ENCODE results near the gene DHFR. TPM values are rescaled to one million over a fixed set of nuclear protein-coding genes. Genes with fewer than 3 reads are reported as not detected.
A peak's percentile ranks its signal among the peaks of the same experiment; 100 is the strongest.
"Not testable (repeated sequence)": the region's sequence is repeated elsewhere in the genome, so short reads cannot be mapped to it uniquely, and the experiment has no call there.

Gene DHFR
- total RNA-seq = 13.6 and 40.4 TPM in 2 replicates

- DNase-seq = peak; percentile 91
These were observed at the start of gene DHFR, which contains the start of gene MSH3 for GRCh38 chr5:80654391-80655230. TSS of gene DHFR (minus strand) at chr5:80654983. CDS start at chr5:80654489, 494 bp downstream. TSS of gene MSH3 (plus strand) at chr5:80654652. CDS start at chr5:80654728, 76 bp downstream.

GRCh38 chr5:80704221-80704620, 49.4 kb upstream of the DHFR start:
- DNase-seq = no peak

DNA sequence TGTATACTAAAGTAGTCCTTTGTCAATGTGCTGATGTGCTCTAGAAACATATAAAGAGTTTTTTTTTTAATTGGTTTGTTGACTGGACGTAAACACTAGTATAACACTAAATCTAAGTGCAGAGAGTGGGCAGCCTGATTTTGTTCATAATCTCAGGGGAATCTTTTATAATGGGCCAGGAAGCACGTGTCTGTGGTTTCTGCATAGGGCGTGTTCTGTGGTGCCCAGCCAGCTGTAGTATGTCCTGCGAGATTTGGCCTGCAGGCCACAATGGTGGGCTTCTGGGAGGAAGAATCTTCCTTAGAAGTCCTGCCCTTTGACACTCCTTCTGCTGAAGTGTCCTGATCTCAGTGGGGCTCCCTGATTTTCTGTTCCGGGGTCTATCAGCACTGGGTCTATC, 49.0 kb upstream of the DHFR start:
- no peak for DNase-seq

- DNase-seq = no peak
These were observed 48.5 kb upstream of the DHFR start for GRCh38 chr5:80703291-80703690.

GRCh38 chr5:80701597-80701996, 46.8 kb upstream of the DHFR start:
- no peak for DNase-seq

- DNase-seq = no peak
These were observed 43.6 kb upstream of the DHFR start for GRCh38 chr5:80698369-80698768.

GRCh38 chr5:80697100-80697499, 42.3 kb upstream of the DHFR start:
- no peak for DNase-seq

DNA sequence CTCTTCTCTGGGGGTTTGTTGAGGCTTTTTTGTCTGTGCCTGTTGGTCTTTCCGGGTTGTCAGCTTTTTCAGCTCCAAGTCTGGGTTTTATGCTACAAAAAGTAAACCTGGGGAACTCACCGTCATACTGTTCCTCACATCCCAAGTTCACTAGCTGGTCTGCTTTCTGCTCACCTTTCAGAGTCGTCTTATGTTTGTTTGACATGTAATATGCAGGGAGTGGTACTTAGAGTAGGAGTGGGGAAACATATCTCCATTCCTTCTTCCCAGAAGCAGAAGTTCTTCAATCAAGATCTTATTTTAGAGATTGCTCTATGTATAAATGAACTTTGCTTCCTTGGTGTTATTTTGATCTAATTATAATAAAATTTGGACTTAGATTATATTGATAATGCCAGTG, 41.7 kb upstream of the DHFR start:
- no peak for DNase-seq

- no peak for DNase-seq
These were observed 40.9 kb upstream of the DHFR start for GRCh38 chr5:80695666-80696065.

DNA sequence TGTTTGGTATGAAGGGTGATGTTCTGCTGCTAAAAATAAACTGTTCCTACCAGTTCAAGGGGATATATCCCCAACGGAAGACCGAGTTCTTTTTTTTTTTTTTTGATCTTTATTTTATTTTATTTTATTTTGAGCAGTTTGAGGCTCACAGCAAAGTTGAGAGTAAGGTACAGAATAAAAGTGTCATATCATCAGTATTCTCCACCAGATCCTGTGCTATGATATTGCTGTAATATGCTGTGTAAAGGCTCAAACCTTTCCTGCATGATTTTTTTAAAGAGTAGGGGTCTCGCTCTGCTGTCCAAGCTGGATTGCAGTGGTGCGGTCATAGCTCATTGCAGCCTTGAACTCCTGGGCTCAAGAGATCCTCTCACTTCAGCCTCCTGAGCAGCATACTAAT, 34.8 kb upstream of the DHFR start:
- no peak for DNase-seq

DNA sequence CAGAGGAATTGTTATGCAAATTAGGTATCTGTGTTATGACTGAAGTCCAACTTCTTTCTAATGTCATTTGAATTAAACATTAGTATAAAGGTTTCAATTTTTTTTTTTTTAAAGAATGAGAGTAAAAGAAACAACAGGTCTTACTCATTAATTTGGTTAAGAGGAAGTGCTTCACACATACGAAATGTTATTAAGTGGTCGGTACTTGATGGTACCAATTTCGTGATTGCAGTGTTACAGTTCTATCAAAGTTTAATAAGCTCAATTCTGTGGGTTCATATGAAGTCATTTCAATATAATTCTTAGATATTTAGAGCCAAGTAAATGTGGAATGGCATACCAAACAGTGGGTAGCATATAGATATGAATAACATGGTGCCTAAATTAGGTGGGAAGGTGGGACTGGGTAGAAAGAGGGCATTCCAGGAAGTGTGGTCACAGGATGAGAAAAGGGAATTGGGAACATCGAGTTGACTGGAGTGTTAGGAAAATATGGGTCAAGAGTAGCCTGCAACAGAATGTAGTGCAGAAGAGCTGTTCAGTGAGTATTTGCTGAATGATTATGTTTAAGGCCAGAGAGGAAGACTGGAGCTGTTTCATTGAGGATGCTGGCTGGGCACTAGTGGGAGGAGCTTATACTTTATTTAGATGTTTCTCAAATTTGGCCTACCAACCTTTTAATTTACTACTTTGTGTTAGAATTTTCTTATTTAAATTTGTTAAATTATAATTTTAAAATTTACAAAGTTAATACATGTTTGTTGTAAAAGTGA, 34.1 kb upstream of the DHFR start:
- no peak for DNase-seq

GRCh38 chr5:80686757-80687156, 32.0 kb upstream of the DHFR start:
- DNase-seq = peak; percentile 43

DNA sequence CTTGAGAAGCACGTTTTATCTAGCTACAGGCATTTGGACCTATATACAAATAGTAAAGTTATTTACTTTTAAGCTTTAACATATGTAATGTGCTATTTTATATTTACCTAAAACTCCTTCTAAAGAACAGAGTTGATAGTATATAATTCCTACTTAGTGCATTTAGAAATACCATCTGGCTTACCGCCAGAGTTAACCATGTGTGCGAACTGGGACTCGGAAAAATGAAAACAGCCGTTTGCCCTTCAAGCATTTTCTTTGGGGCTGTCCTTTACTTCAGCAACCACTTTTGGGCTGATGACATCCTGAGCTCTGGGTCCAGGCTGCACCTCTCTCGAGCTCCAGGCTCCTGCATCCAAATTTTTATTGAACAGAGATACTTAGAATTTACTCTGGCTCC, 21.9 kb upstream of the DHFR start:
- no peak for DNase-seq

DNA sequence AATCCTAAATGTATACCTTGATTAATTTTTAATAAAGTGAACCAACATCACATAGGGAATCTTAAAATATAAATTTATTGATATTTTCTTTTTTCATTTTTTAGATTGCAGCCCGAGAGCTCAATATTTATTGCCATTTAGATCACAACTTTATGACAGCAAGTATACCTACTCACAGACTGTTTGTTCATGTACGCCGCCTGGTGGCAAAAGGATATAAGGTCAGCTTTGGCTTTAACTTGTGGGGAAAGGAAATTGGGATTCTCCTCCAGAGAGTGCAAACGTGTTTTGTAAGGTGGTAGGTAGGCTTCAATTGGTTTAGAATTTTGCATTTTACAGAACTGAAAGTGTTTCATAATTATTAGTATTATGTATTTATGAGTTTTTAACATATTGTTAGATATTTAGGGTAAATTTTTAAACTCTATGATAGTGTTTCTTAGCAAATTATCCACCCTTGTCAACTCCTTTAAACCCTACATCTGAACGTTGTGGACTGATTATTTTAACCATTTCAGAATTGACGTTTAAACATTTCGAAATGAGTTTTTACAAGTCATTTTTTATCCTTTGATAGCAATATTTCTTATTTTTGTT, 17.5 kb upstream of the DHFR start:
- peak; percentile 86 for DNase-seq

DNA sequence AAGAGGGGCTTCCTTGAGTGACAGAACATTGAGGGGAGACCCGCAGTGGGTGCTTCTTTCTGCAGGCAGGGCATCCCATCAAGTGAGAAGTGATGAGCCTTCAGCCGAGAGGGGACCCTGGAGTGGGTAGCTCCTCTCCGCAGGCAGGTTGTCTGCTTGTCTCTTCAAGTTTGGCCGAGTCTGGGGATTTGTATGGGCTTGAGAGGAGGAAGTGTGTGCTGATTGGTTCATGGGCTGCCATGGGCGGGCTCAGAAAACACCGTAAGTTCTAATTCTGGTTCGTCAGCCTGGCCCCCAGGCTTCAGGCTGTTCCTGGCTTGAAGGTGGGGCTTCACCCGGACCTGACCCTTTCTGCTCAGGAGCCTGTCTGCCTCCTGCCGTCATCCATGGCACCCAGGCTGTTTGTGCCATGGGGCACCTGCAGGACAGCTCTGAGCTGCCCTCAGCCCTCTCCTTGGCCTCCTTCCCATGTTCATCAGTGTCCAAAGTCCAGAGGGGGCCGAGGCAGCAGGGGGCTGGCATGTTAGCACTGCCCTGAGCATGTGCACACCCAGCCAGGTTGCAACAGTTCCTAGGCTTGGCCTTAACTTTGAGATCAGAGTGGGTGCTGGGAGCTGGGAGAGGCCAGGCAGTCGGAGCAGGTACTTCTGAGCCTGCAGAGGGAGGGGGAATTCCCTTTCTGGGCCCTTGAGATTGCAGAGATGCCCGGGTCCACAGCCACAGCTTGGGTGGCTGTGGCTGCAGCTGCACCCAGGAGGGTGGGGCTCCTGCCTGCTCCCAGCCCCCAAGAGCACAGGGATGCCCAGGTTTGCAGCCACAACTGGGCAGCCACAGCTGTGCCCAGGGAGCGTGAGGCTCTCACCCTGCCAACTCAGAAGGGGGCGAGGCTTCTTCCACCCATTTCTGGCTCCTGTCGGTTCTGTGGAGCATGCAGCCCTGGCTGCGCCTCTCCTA, 13.5 kb upstream of the DHFR start:
- DNase-seq = no peak

- DNase-seq = no peak
These were observed 12.6 kb upstream of the DHFR start for GRCh38 chr5:80667384-80667783.

GRCh38 chr5:80665057-80665456, 10.3 kb upstream of the DHFR start:
- no peak for DNase-seq

DNA sequence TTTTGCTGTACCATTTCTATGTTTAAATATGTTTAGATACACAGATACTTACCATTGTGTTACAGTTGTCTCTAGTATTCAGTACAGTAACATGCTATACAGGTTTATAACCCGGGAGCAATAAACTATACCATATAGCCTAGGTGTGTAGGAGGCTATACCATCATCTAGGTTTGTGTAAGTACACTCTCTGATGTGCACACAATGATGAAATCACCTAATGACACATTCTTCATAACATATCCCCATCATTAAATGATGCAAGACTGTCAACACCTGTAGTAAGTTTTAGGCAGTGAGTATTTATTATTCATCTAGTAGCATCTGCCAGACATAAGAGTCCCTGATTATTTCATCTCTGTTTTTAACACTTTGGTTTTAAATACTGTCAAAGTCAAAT, 7.3 kb upstream of the DHFR start:
- DNase-seq = no peak

DNA sequence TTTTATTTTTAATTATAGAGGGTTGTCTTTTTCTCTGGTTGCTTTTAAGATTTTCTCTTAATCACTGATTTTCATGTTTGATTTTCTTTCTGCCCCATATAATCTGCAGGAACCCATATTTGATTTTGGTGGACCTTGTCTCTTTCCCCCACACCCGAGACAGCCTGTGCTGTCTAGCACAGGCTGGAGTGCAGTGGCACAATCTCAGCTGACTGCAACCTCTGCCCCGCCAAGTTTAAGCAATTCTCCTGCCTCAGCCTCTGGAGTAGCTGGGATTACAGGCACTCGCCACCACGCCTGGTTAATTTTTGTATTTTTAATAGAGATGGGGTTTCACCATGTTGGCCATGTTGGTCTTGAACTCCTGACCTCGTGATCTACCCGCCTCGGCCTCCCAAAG, 5.9 kb upstream of the DHFR start:
- not testable (repeated sequence) for DNase-seq

- DNase-seq = no peak
These were observed 4.3 kb upstream of the DHFR start for GRCh38 chr5:80659106-80659505.

DNA sequence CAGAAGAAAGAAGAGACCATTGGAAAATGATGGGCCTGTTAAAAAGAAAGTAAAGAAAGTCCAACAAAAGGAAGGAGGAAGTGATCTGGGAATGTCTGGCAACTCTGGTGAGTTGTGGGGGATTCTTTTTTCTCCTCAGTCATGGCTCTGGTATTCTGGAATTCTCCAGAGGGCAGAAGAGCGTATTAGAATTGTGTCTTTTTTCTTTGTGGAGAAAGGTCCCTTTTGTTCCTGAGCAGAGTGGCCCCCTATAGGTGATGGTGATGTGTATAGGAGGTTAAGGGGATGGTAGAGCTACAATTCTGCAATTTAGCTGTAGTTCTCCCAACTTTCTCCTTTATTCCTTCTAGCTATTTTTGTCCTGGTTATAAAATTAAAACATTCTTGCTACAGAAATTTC, 1.6 kb upstream of the DHFR start:
- DNase-seq = no peak

DNA sequence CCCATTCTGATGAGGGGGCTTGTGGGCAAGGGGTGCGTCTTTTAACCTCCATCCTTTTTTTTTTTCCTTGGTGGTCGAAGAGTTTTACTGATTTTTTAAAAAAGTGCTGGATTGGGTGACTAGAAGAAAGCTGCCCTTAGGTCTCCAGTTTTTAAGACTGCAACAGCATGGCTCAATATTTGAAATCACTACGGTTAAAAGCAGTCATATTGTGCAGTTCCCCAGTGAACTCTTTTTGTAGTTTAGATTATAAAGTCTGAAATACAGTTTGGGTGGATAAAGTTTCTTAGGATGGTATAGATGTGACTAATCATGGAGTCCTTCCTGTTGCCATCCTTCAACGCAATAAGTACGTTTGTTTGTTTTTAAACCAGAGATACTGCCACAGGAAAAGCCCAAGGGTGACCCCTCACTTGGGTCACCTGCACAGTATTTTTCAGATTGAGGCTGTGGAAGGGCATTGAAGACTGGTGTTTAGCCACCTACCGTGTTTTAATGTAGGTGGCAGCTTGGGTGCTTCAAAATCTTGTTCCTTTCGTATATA, 520 bp upstream of the DHFR start:
- DNase-seq = peak; percentile 17
